Heart left ventricle (tissue), 16 donors: Measurements from ENCODE around the gene PARP1. TPM values are rescaled to one million over a fixed set of nuclear protein-coding genes. Genes with fewer than 3 reads are reported as not detected.

Source experiments
- ATAC-seq, 4 donors: fragments of 200-7000 bp; cut with Tn5 transposase; one replicate each; pipeline ENCODE4 v1.9.1; 2020 to 2022; ENCODE audit warnings: moderate library complexity in 4 of 4, mild to moderate bottlenecking in 3 of 4, moderate number of reproducible peaks in 1 of 4
- DNase-seq, 5 donors: peaks; one replicate each; pipeline ENCODE4 v3.0.0-alpha.2; 2020
- H3K27ac ChIP-seq, 12 donors: fragments of 200-600 bp; sonication (generic) in 4 of 12; one replicate each; pipeline versions ENCODE4 v1.5.0 to v1.8.0; 2016 to 2022; ENCODE audit warnings: mild to moderate bottlenecking in 2 of 12
- H3K27me3 ChIP-seq, 9 donors: fragments of 200-600 bp; sonication (generic) in 2 of 9; one replicate each; pipeline versions ENCODE4 v1.5.1 to v1.8.0; 2016 to 2022; ENCODE audit warnings: mild to moderate bottlenecking in 3 of 9
- H3K36me3 ChIP-seq, 9 donors: fragments of 200-600 bp; sonication (generic) in 2 of 9; one replicate each; pipeline versions ENCODE4 v1.5.0 to v1.8.0; 2018 to 2022; ENCODE audit warnings: mild to moderate bottlenecking in 2 of 9
- H3K4me1 ChIP-seq, 12 donors: fragments of 200-600 bp; sonication (generic) in 4 of 12; one replicate each; pipeline versions ENCODE4 v1.5.0 to v1.8.0; 2016 to 2022; ENCODE audit warnings: mild to moderate bottlenecking in 3 of 12
- H3K4me3 ChIP-seq, 12 donors: fragments of 200-600 bp; sonication (generic) in 4 of 12; one replicate each; pipeline versions ENCODE4 v1.5.0 to v1.8.0; 2017 to 2022; ENCODE audit warnings: mild to moderate bottlenecking in 9 of 12, moderate library complexity in 4 of 12
- H3K9me3 ChIP-seq, 12 donors: fragments of 200-600 bp; sonication (generic) in 4 of 12; one replicate each; pipeline versions ENCODE4 v1.5.0 to v1.8.0; 2016 to 2022; ENCODE audit warnings: mild to moderate bottlenecking in 1 of 12
- CTCF ChIP-seq, 12 donors: fragments of 200-600 bp; sonication (generic) in 4 of 12; IDR thresholded peaks; one replicate each; pipeline versions ENCODE4 v1.5.0 to v1.8.0; 2018 to 2022; ENCODE audit warnings: antibody characterized with exemption in 12 of 12, mild to moderate bottlenecking in 5 of 12
- POLR2A ChIP-seq, 2 donors: fragments of 450-650 bp; IDR thresholded peaks; one replicate each; pipeline ENCODE4 v1.6.1; 2017; ENCODE audit warnings: antibody characterized with exemption in 2 of 2, mild to moderate bottlenecking in 2 of 2, moderate library complexity in 2 of 2
- WGBS, 4 donors: extraction: QIAGEN DNeasy Blood & Tissue Kit in 2 of 4; methylation state at CpG; one replicate each; pipeline versions ENCODE4 v1.1.5 to v1.1.7; 2013 to 2018; 5-methylcytosine and 5-hydroxymethylcytosine counted together
- intact Hi-C, 10 donors: fragments of 100-400 bp; cut with DNase I; formaldehyde crosslinking; loops; one replicate each; pipeline versions ENCODE4 v1.11.1 to v1.14.2; 2022
- polyA plus RNA-seq, 2 donors: library from polyadenylated mRNA; stranded (reverse); fragments of 200-250 nt; gene quantifications; one replicate each; pipeline ENCODE4 v1.2.3, GENCODE V29; 2013
- total RNA-seq, 9 donors: library from RNA; depleted of rRNA in 2 of 9; stranded (reverse); fragments of >200 nt in 2 of 9; fragmentation: NEBNext Ultra II Directional in 3 of 9; extraction: Animal tissue kit (Norgen Biotek cat#: 25700) in 3 of 9; gene quantifications; one replicate each; pipeline versions ENCODE4 v1.1.0 to v1.2.4, GENCODE V29; 2016 to 2023
- donor health status: ischemic (EF 13 %, LVEDD 7.1; RV severe dilation, severe dysfunction).
- donor health status: healthy with polysubstance abuse.
- donor health status: DM: no; HTN: yes; CAD: no.
- donor health status: DM: no; HTN: no; CAD: no.
- donor health status: ischemic (EF 25% LVEDD 6.9; RV normal size, moderate dysfunction).
- donor health status: ischemic (EF 25% LVEDD 5.7; RV mildly dilated, moderate dysfunction).
- donor health status: healthy.
- donor health status: DM: yes; HTN: yes; CAD: no.
- donor health status: ischemic (EF 35%, LVEDD 5.7; RV mildly dilated, moderate dysfunction).
- donor health status: nonischemic (EF 11% LVEDD 7.7; RV severe dilation, severe dysfunction).
- donor health status: DM: yes; HTN: yes; CAD: no.
- donor health status: PGD.
- donor health status: ischemic (EF 29% LVEDD 5.4; RV normal size, mild dysfunction).
- donor health status: nonischemic (EF 23%, LVEDD 6.1; RV moderate dilation, normal function).

PARP1 gene
- total and polyA plus RNA-seq, 11 donors, result 50.4 to 168 (median 111) TPM

GRCh38 chr1:226447932-226448665, 40.2 kb upstream of the PARP1 start:
- Histone ChIP-seq H3K4me3 (no peak overlapping the region), H3K27me3 (no peaks in the 10 kb centered on the region), H3K9me3 (no peaks in the 10 kb centered on the region), H3K4me1 (no peaks in the 10 kb centered on the region), H3K36me3 (no peaks in the 10 kb centered on the region), H3K27ac (no peak overlapping the region)
- TF ChIP-seq CTCF (IDR thresholded peaks at IDR 0.05), result no peak
- no peak for TF ChIP-seq POLR2A (IDR thresholded peaks at IDR 0.05)
- 64 to 81% (median 77%) methylated on average over 4 of the region's 4 CpGs for WGBS, 4 donors
- ATAC-seq (no peak), DNase-seq (no peak)
- intact Hi-C loops, result no loop called here

GRCh38 chr1:226446094-226446493, 38.2 kb upstream of the PARP1 start:
- H3K4me1 ChIP-seq, result no peaks in the 10 kb centered on the region
- TF ChIP-seq CTCF (IDR thresholded peaks at IDR 0.05) (no peak), POLR2A (IDR thresholded peaks at IDR 0.05) (no peak)
- no peaks in the 10 kb centered on the region for H3K36me3 ChIP-seq
- intact Hi-C loops, result no loop called here
- 67 to 77% (median 75%) methylated on average over 2 of the region's 2 CpGs for WGBS, 4 donors
- no peak overlapping the region for H3K27ac ChIP-seq
- H3K27me3 ChIP-seq, result peaks cover 0 to 4% (median 0%) of the 10 kb centered on the region in 9 donors
- ATAC-seq (no peak), DNase-seq (no peak)
- no peaks in the 10 kb centered on the region for H3K9me3 ChIP-seq
- no peak overlapping the region for H3K4me3 ChIP-seq

GRCh38 chr1:226444901-226445300, 37.0 kb upstream of the PARP1 start:
- WGBS, 4 donors, result 60 to 80% (median 67%) methylated on average over 2 of the region's 2 CpGs
- Histone ChIP-seq H3K4me3 (no peak overlapping the region), H3K27me3 (peaks cover 0 to 4% (median 0%) of the 10 kb centered on the region in 9 donors), H3K27ac (no peak overlapping the region), H3K36me3 (no peaks in the 10 kb centered on the region), H3K4me1 (no peaks in the 10 kb centered on the region), H3K9me3 (no peaks in the 10 kb centered on the region)
- intact Hi-C loops, result no loop called here
- no peak for TF ChIP-seq CTCF (IDR thresholded peaks at IDR 0.05)
- no peak for TF ChIP-seq POLR2A (IDR thresholded peaks at IDR 0.05)
- ATAC-seq (no peak), DNase-seq (no peak)

GRCh38 chr1:226443439-226443838, 35.5 kb upstream of the PARP1 start:
- DNase-seq (no peak), ATAC-seq (no peak)
- WGBS, 4 donors, result 83 to 88% (median 85%) methylated on average over 3 of the region's 3 CpGs
- Histone ChIP-seq H3K4me3 (no peak overlapping the region), H3K4me1 (no peaks in the 10 kb centered on the region), H3K36me3 (no peaks in the 10 kb centered on the region), H3K27me3 (peaks cover 0 to 4% (median 0%) of the 10 kb centered on the region in 9 donors), H3K27ac (no peak overlapping the region), H3K9me3 (no peaks in the 10 kb centered on the region)
- intact Hi-C loops, result no loop called here
- no peak for TF ChIP-seq CTCF (IDR thresholded peaks at IDR 0.05)
- TF ChIP-seq POLR2A (IDR thresholded peaks at IDR 0.05), result no peak
